ENCODE results near the gene DENND1A.

GRCh38 chr9:123710299-123710698, 219.6 kb downstream of the DENND1A start:
- no peak for TF ChIP-seq SIN3A (IDR thresholded peaks at IDR 0.05; ENCODE audit: borderline replicate concordance, insufficient read depth, low read depth, low read length)
- TF ChIP-seq CTCF (IDR thresholded peaks at IDR 0.05), result no peak
- TF ChIP-seq POLR2AphosphoS5 (IDR thresholded peaks at IDR 0.05; ENCODE audit: low read depth, low read length), result no peak
- no peak for TF ChIP-seq REST (IDR thresholded peaks at IDR 0.05; ENCODE audit: insufficient read depth in 1 of 2, low read depth in 2 of 2, low read length in 1 of 2)
- no peak for TF ChIP-seq TCF7L2 (IDR thresholded peaks at IDR 0.05; ENCODE audit: low read depth, low read length)
